Neural progenitor cell (in vitro differentiated cells): Measurements from ENCODE around the gene KNOP1. TPM values are rescaled to one million over a fixed set of nuclear protein-coding genes. Genes with fewer than 3 reads are reported as not detected.

ENCODE experiments used
- DNase-seq: peaks from one replicate; pipeline ENCODE4 v3.0.0-alpha.2; 2016; ENCODE audit warnings: low spot score
- H2AFZ ChIP-seq: fragments of 200-600 bp; sonication (generic); replicated peaks from 2 replicates; pipeline ENCODE4 v1.6.1; 2016; ENCODE audit warnings: antibody characterized with exemption
- H3F3A ChIP-seq: fragments of 200-600 bp; sonication (generic); 2 replicates; pipeline ENCODE4 v1.6.1; 2016; ENCODE audit warnings: antibody characterized with exemption, low read depth
- H3K27ac ChIP-seq: fragments of 200-600 bp; sonication (generic); 2 replicates; pipeline ENCODE4 v1.5.1; 2016; ENCODE audit warnings: mild to moderate bottlenecking
- H3K27me3 ChIP-seq: fragments of 200-600 bp; sonication (generic); 2 replicates; pipeline ENCODE4 v1.6.1; 2016; ENCODE audit warnings: mild to moderate bottlenecking, moderate library complexity
- H3K36me3 ChIP-seq: fragments of 200-600 bp; sonication (generic); 2 replicates; pipeline ENCODE4 v1.5.1; 2016
- H3K4me1 ChIP-seq: fragments of 200-600 bp; sonication (generic); 2 replicates; pipeline ENCODE4 v1.6.1; 2016; ENCODE audit warnings: mixed run types
- H3K4me2 ChIP-seq: fragments of 200-600 bp; sonication (generic); 2 replicates; pipeline ENCODE4 v1.6.1; 2016
- H3K4me3 ChIP-seq: fragments of 200-600 bp; sonication (generic); 2 replicates; pipeline ENCODE4 v1.5.1; 2016
- H3K79me2 ChIP-seq: fragments of 200-600 bp; sonication (generic); 2 replicates; pipeline ENCODE4 v1.6.1; 2016; ENCODE audit warnings: low read depth
- H3K9ac ChIP-seq: fragments of 200-600 bp; sonication (generic); 2 replicates; pipeline ENCODE4 v1.6.1; 2016
- H3K9me3 ChIP-seq: fragments of 200-600 bp; sonication (generic); 2 replicates; pipeline ENCODE4 v1.5.1; 2016; ENCODE audit warnings: low read depth
- H4K20me1 ChIP-seq: fragments of 200-600 bp; sonication (generic); 2 replicates; pipeline ENCODE4 v1.6.1; 2016; ENCODE audit warnings: low read depth
- H3K27ac Mint-ChIP-seq: 3 replicates; pipeline ENCODE4 v1.8.0; 2021; ENCODE audit warnings: mixed read lengths
- H3K27me3 Mint-ChIP-seq: 2 replicates; pipeline ENCODE4 v1.8.0; 2022; ENCODE audit warnings: low read depth, mild to moderate bottlenecking, inconsistent platforms, moderate library complexity, mixed read lengths; ENCODE audit not compliant: insufficient read depth
- H3K36me3 Mint-ChIP-seq: 3 replicates; pipeline ENCODE4 v1.8.0; 2021; ENCODE audit warnings: mixed read lengths
- H3K4me1 Mint-ChIP-seq: 3 replicates; pipeline ENCODE4 v1.8.0; 2021; ENCODE audit warnings: mixed read lengths
- H3K4me3 Mint-ChIP-seq: 3 replicates; pipeline ENCODE4 v1.8.0; 2021; ENCODE audit warnings: mild to moderate bottlenecking, moderate library complexity, mixed read lengths
- H3K9me3 Mint-ChIP-seq: 3 replicates; pipeline ENCODE4 v1.8.0; 2020; ENCODE audit warnings: mixed read lengths
- CTCF ChIP-seq: fragments of 200-600 bp; sonication (generic); IDR thresholded peaks from 2 replicates; pipeline ENCODE4 v1.5.1; 2017; ENCODE audit warnings: antibody characterized with exemption, mild to moderate bottlenecking
- EZH2 ChIP-seq: fragments of 200-600 bp; sonication (generic); IDR thresholded peaks from 2 replicates; pipeline ENCODE4 v1.6.1; 2017; ENCODE audit warnings: antibody characterized with exemption, mild to moderate bottlenecking, moderate library complexity
- EZH2phosphoT487 ChIP-seq: fragments of 200-600 bp; sonication (generic); IDR thresholded peaks from 2 replicates; pipeline ENCODE4 v1.6.1; 2017; ENCODE audit warnings: antibody characterized with exemption
- total RNA-seq: library from RNA; depleted of rRNA; stranded (reverse); fragments of >200 nt; gene quantifications from 2 replicates; pipeline ENCODE4 v1.2.3, GENCODE V29; 2015; ENCODE audit warnings: low replicate concordance

Gene KNOP1
- total RNA-seq, 1 donor from 2014 or later: 130 TPM

DNA sequence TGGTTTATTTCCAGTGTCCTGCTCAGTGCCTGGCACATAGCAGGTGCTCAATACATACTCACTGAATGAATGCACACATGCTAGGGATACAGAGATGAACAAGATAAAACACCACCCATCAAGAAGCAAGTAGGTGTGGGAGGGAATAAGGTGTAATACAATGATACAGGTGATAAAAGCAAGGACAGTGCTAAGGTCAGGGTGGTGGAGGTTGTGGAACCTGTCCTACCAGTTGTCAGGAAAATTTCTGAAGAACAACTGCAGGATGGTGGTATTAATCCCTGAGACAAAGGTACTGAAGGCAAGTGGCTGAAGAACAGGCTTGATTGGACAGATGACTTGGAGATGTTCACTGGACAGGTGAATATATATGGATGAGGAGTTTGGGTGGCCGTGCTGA, 1.8 kb downstream of the KNOP1 start:
- peaks cover 60% of the 10 kb centered on the region for H4K20me1 ChIP-seq
- H3K36me3 Mint-ChIP-seq: peaks cover 23% of the 10 kb centered on the region

GRCh38 chr16:19715566-19715965, 2.5 kb downstream of the KNOP1 start:
- Mint-ChIP-seq H3K4me3 (no peak overlapping the region), H3K36me3 (peaks cover 23% of the 10 kb centered on the region), H3K4me1 (peaks cover 44% of the 10 kb centered on the region), H3K27me3 (peaks cover 2% of the 10 kb centered on the region), H3K27ac (no peak overlapping the region), H3K9me3 (no peaks in the 10 kb centered on the region)
- Histone ChIP-seq H3K9ac (no peak overlapping the region), H2AFZ (no peak overlapping the region), H3K4me3 (no peak overlapping the region), H3K27ac (no peak overlapping the region), H3K4me1 (peaks cover 34% of the 10 kb centered on the region), H3K36me3 (peaks cover 6% of the 10 kb centered on the region), H3F3A (peaks cover 59% of the 10 kb centered on the region), H3K9me3 (no peaks in the 10 kb centered on the region), H3K4me2 (no peak overlapping the region), H3K79me2 (peaks cover 97% of the 10 kb centered on the region), H4K20me1 (peaks cover 66% of the 10 kb centered on the region), H3K27me3 (no peaks in the 10 kb centered on the region)
- DNase-seq: no peak
- no peak for TF ChIP-seq EZH2phosphoT487
- TF ChIP-seq EZH2: no peak
- TF ChIP-seq CTCF: no peak

More for the DNA sequence above, 1.8 kb downstream of the KNOP1 start:
- peaks cover 2% of the 10 kb centered on the region for H3K27me3 Mint-ChIP-seq
- no peaks in the 10 kb centered on the region for H3K9me3 ChIP-seq
- peaks cover 28% of the 10 kb centered on the region for H3K4me1 ChIP-seq
- H3K4me1 Mint-ChIP-seq: peaks cover 47% of the 10 kb centered on the region
- peaks cover 6% of the 10 kb centered on the region for H3K36me3 ChIP-seq
- H3K4me3 ChIP-seq: peak overlapping the region; percentile 87
- no peaks in the 10 kb centered on the region for H3K27me3 ChIP-seq
- peak overlapping the region; percentile 99 for H3K4me3 Mint-ChIP-seq
- no peak overlapping the region for H3K27ac ChIP-seq
- no peak overlapping the region for H3K9ac ChIP-seq
- H3K27ac Mint-ChIP-seq: no peak overlapping the region
- TF ChIP-seq EZH2phosphoT487 (no peak), CTCF (no peak), EZH2 (no peak)
- H3K79me2 ChIP-seq: peaks cover 97% of the 10 kb centered on the region
- peak overlapping the region; percentile 85 for H3K4me2 ChIP-seq
- no peaks in the 10 kb centered on the region for H3K9me3 Mint-ChIP-seq
- DNase-seq: no peak
- H3F3A ChIP-seq: peaks cover 56% of the 10 kb centered on the region
- no peak overlapping the region for H2AFZ ChIP-seq

GRCh38 chr16:19713697-19714096, 4.3 kb downstream of the KNOP1 start:
- Histone ChIP-seq H4K20me1 (peaks cover 85% of the 10 kb centered on the region), H3K9me3 (no peaks in the 10 kb centered on the region), H3K79me2 (peaks cover 97% of the 10 kb centered on the region), H3K4me1 (peaks cover 38% of the 10 kb centered on the region), H2AFZ (no peak overlapping the region), H3K36me3 (peaks cover 6% of the 10 kb centered on the region), H3K4me2 (no peak overlapping the region), H3K27ac (no peak overlapping the region), H3K4me3 (no peak overlapping the region), H3K9ac (no peak overlapping the region), H3F3A (peaks cover 59% of the 10 kb centered on the region), H3K27me3 (no peaks in the 10 kb centered on the region)
- H3K36me3 Mint-ChIP-seq: peaks cover 28% of the 10 kb centered on the region
- H3K27ac Mint-ChIP-seq: no peak overlapping the region
- H3K9me3 Mint-ChIP-seq: no peaks in the 10 kb centered on the region
- peaks cover 44% of the 10 kb centered on the region for H3K4me1 Mint-ChIP-seq
- H3K27me3 Mint-ChIP-seq: peaks cover 4% of the 10 kb centered on the region
- no peak overlapping the region for H3K4me3 Mint-ChIP-seq
- TF ChIP-seq EZH2: no peak
- no peak for TF ChIP-seq EZH2phosphoT487
- DNase-seq: no peak

- Histone ChIP-seq H3K36me3 (peaks cover 6% of the 10 kb centered on the region), H3K4me1 (peaks cover 38% of the 10 kb centered on the region), H3K27me3 (no peaks in the 10 kb centered on the region), H3K4me3 (no peak overlapping the region), H3K27ac (no peak overlapping the region), H3K9ac (no peak overlapping the region), H2AFZ (no peak overlapping the region), H3K79me2 (peaks cover 99% of the 10 kb centered on the region), H3F3A (peaks cover 48% of the 10 kb centered on the region), H3K4me2 (no peak overlapping the region), H4K20me1 (peaks cover 94% of the 10 kb centered on the region), H3K9me3 (no peaks in the 10 kb centered on the region)
- no peak for DNase-seq
- no peak overlapping the region for H3K27ac Mint-ChIP-seq
- no peaks in the 10 kb centered on the region for H3K9me3 Mint-ChIP-seq
- no peak for TF ChIP-seq EZH2
- no peak for TF ChIP-seq CTCF
- TF ChIP-seq EZH2phosphoT487: no peak
- H3K4me1 Mint-ChIP-seq: peaks cover 48% of the 10 kb centered on the region
- H3K27me3 Mint-ChIP-seq: peaks cover 4% of the 10 kb centered on the region
- peaks cover 30% of the 10 kb centered on the region for H3K36me3 Mint-ChIP-seq
- no peak overlapping the region for H3K4me3 Mint-ChIP-seq
Observed at GRCh38 chr16:19712418-19713058, 5.5 kb downstream of the KNOP1 start.
